ENCODE results near the gene KIF21B. TPM values are rescaled to one million over a fixed set of nuclear protein-coding genes. Genes with fewer than 3 reads are reported as not detected.

Gene KIF21B
- total RNA-seq, 1 experiment from 2014 or later, result 0.66 TPM

DNA sequence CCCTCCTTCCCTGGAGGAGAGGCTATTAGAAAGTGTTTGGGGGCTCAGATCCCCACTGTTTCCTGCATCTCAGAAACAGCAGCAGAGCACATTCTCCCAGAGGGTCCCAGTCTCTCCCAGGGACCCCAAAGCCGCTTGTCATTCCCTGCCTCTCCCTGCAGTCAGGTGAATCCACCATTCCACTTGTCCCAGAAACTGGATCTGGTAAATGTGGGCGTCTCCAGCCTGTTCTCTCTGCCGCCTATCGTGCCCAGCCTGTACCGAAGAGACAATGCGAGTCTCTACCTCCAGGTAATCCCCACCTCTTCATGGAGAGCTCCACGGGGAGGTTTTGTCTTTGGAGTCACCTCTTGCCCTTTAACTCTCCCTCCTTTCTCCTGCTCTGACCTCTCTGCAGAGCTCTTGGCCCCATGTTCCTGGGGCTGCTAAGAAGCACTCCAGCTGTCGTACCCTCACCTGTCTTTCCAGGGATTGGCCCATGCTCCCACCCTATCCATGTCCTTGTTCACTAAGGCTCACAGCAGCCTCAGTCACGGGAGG lies 101.9 kb downstream of the KIF21B start:
- no peaks in the 10 kb centered on the region for H4K20me1 ChIP-seq (ENCODE audit: low read length)
- H3K27me3 ChIP-seq (ENCODE audit: low read length), result no peaks in the 10 kb centered on the region
- CTCF ChIA-PET, result no interaction called here
- BruUV-seq (replicated peaks), result no TSS peak
- DNase-seq, result no peak
- H2AFZ ChIP-seq (ENCODE audit: low read length), result no peak overlapping the region
- intact Hi-C loops (cut with micrococcal nuclease), result no loop called here
- no peak overlapping the region for H3K4me2 ChIP-seq (ENCODE audit: low read length)
- H3K4me3 ChIP-seq (ENCODE audit: low read length), result no peak overlapping the region
- ATAC-seq, result no peak
- H3K4me1 ChIP-seq (ENCODE audit: insufficient read depth, low read length), result peaks cover 11% of the 10 kb centered on the region
- H3K9me2 ChIP-seq (replicated peaks; ENCODE audit: low read length), result no peaks in the 10 kb centered on the region
- H3K79me2 ChIP-seq (ENCODE audit: low read length), result no peaks in the 10 kb centered on the region
- H3K36me3 ChIP-seq (ENCODE audit: low read depth, low read length), result no peaks in the 10 kb centered on the region
- H3K9ac ChIP-seq (ENCODE audit: low read length), result no peak overlapping the region
- H3F3A ChIP-seq (ENCODE audit: low read length, unreplicated experiment), result no peaks in the 10 kb centered on the region
- POLR2A ChIA-PET (ENCODE audit: unreplicated experiment), result no interaction called here
- H3K9me3 ChIP-seq (ENCODE audit: low read length), result no peaks in the 10 kb centered on the region
- no peak overlapping the region for H3K27ac ChIP-seq (ENCODE audit: low read length)
- TF ChIP-seq CTCF (conservative IDR thresholded peaks at IDR 0.05; ENCODE audit: low read depth, low read length) (no peak), EZH2 (IDR thresholded peaks at IDR 0.05; ENCODE audit: low read length, unreplicated experiment) (no peak), EZH2phosphoT487 (IDR thresholded peaks at IDR 0.05; ENCODE audit: borderline replicate concordance, low read length) (no peak)

Other genes starting within 250 kb of the KIF21B start
- gene GPR25, start 150.7 kb downstream of the KIF21B start, total RNA-seq (2014; rRNA removed), result not detected in 2 replicates
- gene INAVA, start 128.8 kb downstream of the KIF21B start, total RNA-seq (2014; rRNA removed), result 102 and 128 TPM in 2 replicates
- gene CACNA1S, start 88.7 kb upstream of the KIF21B start, total RNA-seq (2014; rRNA removed), result not detected in 2 replicates
- gene ASCL5, start 103.5 kb upstream of the KIF21B start, total RNA-seq (2014; rRNA removed), result 2.4 and 3.1 TPM in 2 replicates
- gene TMEM9, start 130.8 kb upstream of the KIF21B start, total RNA-seq (2014; rRNA removed), result 428 and 435 TPM in 2 replicates
- gene IGFN1, start 167.1 kb upstream of the KIF21B start, total RNA-seq (2014; rRNA removed), result 0.04 and 0.63 TPM in 2 replicates

Measured in PC-3 (cell line).